K562 (cell line): ENCODE results near the gene DGCR2. TPM values are rescaled to one million over a fixed set of nuclear protein-coding genes. Genes with fewer than 3 reads are reported as not detected.

ENCODE experiments used
- ATAC-seq: fragments of 200-7000 bp; cut with Tn5 transposase; 3 replicates; pipeline ENCODE4 v1.9.1; 2020; ENCODE audit warnings: moderate library complexity
- BruUV-seq: library from RNA; stranded (reverse); fragments of 400-500 nt; replicated peaks from 2 replicates; lab custom pipeline; 2021; lab: Mats Ljungman, UMichigan
- CTCF ChIA-PET: fragments of 300-600 bp; formaldehyde crosslinking; extraction: SDS; loops from one replicate; lab custom pipeline; 2021; ENCODE audit warnings: low intra/inter-chr PET ratio; lab: Yijun Ruan, JAX
- POLR2A ChIA-PET: fragments of 300-600, 350-650 bp; sonication (Branson Sonifier 250); formaldehyde crosslinking; extraction: SDS; loops from one replicate; lab custom pipeline; 2021; ENCODE audit warnings: antibody characterized with exemption, inconsistent platforms; lab: Yijun Ruan, JAX
- DNase-seq, 4 experiments: peaks; one replicate each; pipeline versions ENCODE4 v3.0.0 to v3.0.0-alpha.2; 2011 to 2018; ENCODE audit warnings: low spot score in 3 of 4, mixed read lengths in 3 of 4; ENCODE audit errors: extremely low read depth in 1 of 4
- FAIRE-seq: peaks from 2 replicates; lab custom pipeline; 2011; peaks lifted over from hg19 to GRCh38; lab: Jason Lieb, UNC
- H2AFZ ChIP-seq: 2 replicates; pipeline ENCODE4 v1.6.0; 2011; ENCODE audit warnings: low read depth, low read length, control low read depth, inconsistent platforms
- H3K27ac ChIP-seq: fragments of 200-600 bp; 3 replicates; pipeline ENCODE4 v1.8.0; 2011; ENCODE audit warnings: low read depth, mild to moderate bottlenecking, control low read depth, inconsistent platforms, low read length, moderate library complexity, mixed read lengths; ENCODE audit errors: extremely low read depth
- H3K27me3 ChIP-seq, 2 experiments: fragments of 300-600 bp in 1 of 2; 2 replicates in 1 of 2; 3 replicates in 1 of 2; pipeline versions ENCODE4 v1.6.0 to v1.8.0; 2011; ENCODE audit warnings: inconsistent platforms in 2 of 2, low read length in 2 of 2, mild to moderate bottlenecking in 1 of 2, mixed read lengths in 1 of 2, moderate library complexity in 1 of 2; ENCODE audit not compliant: control insufficient read depth in 2 of 2, insufficient read depth in 2 of 2
- H3K36me3 ChIP-seq: fragments of 300-600 bp; 3 replicates; pipeline ENCODE4 v1.8.0; 2011; ENCODE audit warnings: mild to moderate bottlenecking, low read length, inconsistent platforms; ENCODE audit not compliant: control insufficient read depth, insufficient read depth
- H3K4me1 ChIP-seq, 2 experiments: fragments of 200-600 bp in 1 of 2; replicated peaks in 1 of 2; 2 replicates in 1 of 2; 3 replicates in 1 of 2; pipeline versions ENCODE4 v1.5.1 to v1.8.0; 2011; ENCODE audit warnings: inconsistent platforms in 2 of 2, low read length in 2 of 2, mild to moderate bottlenecking in 1 of 2, mixed read lengths in 1 of 2, moderate library complexity in 1 of 2; ENCODE audit not compliant: control insufficient read depth in 2 of 2, insufficient read depth in 2 of 2
- H3K4me2 ChIP-seq: 2 replicates; pipeline ENCODE4 v1.6.1; 2011; ENCODE audit warnings: low read length, control low read depth, inconsistent platforms, mixed read lengths; ENCODE audit not compliant: insufficient read depth
- H3K4me3 ChIP-seq: fragments of 200-600 bp; sonication (generic), shearing (Covaris generic); 2 replicates; pipeline ENCODE4 v1.5.1; 2016; ENCODE audit warnings: control low read depth, inconsistent platforms
- H3K79me2 ChIP-seq: fragments of 200-600 bp; 3 replicates; pipeline ENCODE4 v1.8.0; 2011; ENCODE audit warnings: low read length, inconsistent platforms; ENCODE audit not compliant: control insufficient read depth, insufficient read depth
- H3K9ac ChIP-seq, 2 experiments: 2 replicates each; pipeline versions ENCODE4 v1.6.0 to v1.6.1; 2011; ENCODE audit warnings: low read depth in 2 of 2, low read length in 2 of 2, control low read depth in 1 of 2, inconsistent platforms in 1 of 2, mild to moderate bottlenecking in 1 of 2, mixed read lengths in 1 of 2; ENCODE audit not compliant: insufficient read depth in 1 of 2
- H3K9me1 ChIP-seq: one replicate; pipeline ENCODE4 v1.6.0; 2011; ENCODE audit warnings: inconsistent platforms, mild to moderate bottlenecking, low read length, moderate library complexity; ENCODE audit not compliant: control insufficient read depth, insufficient read depth
- H3K9me3 ChIP-seq: replicated peaks from 2 replicates; pipeline ENCODE4 v1.5.1; 2011; ENCODE audit warnings: low read depth, low read length, inconsistent platforms; ENCODE audit not compliant: control insufficient read depth, insufficient read depth
- H4K20me1 ChIP-seq: replicated peaks from 2 replicates; pipeline ENCODE4 v1.6.1; 2011; ENCODE audit warnings: low read length, inconsistent platforms, mixed read lengths; ENCODE audit not compliant: control insufficient read depth, insufficient read depth
- CBFB ChIP-seq: sonication (generic); formaldehyde crosslinking; IDR thresholded peaks from 2 replicates; pipeline ENCODE4 v1.4.0; 2020; ENCODE audit warnings: mild to moderate bottlenecking, missing genetic modification reagents
- CSDE1 ChIP-seq, 2 experiments: fragments of 450-650 bp; IDR thresholded peaks; 2 replicates each; pipeline ENCODE4 v1.6.1; 2016; ENCODE audit warnings: mild to moderate bottlenecking in 1 of 2
- E2F4 ChIP-seq: sonication (generic); formaldehyde crosslinking; IDR thresholded peaks from 2 replicates; pipeline ENCODE4 v1.8.0; 2022; ENCODE audit warnings: mild to moderate bottlenecking, low read depth, missing genetic modification reagents
- JUND ChIP-seq, 2 experiments: IDR thresholded peaks; 2 replicates in 1 of 2; 3 replicates in 1 of 2; pipeline ENCODE4 v1.6.1; 2011; ENCODE audit warnings: borderline replicate concordance in 2 of 2, low read depth in 2 of 2, low read length in 2 of 2, improper control_type of control experiment in 1 of 2, missing biosample characterization in 1 of 2, missing genetic modification characterization in 1 of 2, missing genetic modification reagents in 1 of 2
- KAT7 ChIP-seq: sonication (generic); formaldehyde crosslinking; IDR thresholded peaks from 2 replicates; pipeline ENCODE4 v1.8.0; 2022; ENCODE audit warnings: missing genetic modification reagents, mild to moderate bottlenecking, borderline replicate concordance
- KLF16 ChIP-seq: IDR thresholded peaks from 2 replicates; pipeline ENCODE4 v1.6.1; 2016; ENCODE audit warnings: antibody characterized with exemption
- MCM5 ChIP-seq: fragments of 450-650 bp; IDR thresholded peaks from 2 replicates; pipeline ENCODE4 v1.6.1; 2016; ENCODE audit warnings: low read depth
- NELFE ChIP-seq: IDR thresholded peaks from 2 replicates; pipeline ENCODE4 v1.6.1; 2011; ENCODE audit warnings: mild to moderate bottlenecking; ENCODE audit not compliant: insufficient read depth, insufficient read length
- NR4A1 ChIP-seq, 2 experiments: fragments of 250-450 bp in 1 of 2; fragments of 450-650 bp in 1 of 2; sonication (Bioruptor Pico) in 1 of 2; IDR thresholded peaks; 2 replicates each; pipeline versions ENCODE4 v1.4.0 to v1.6.1; 2016 to 2020; ENCODE audit warnings: mild to moderate bottlenecking in 2 of 2, missing compliant biosample characterization in 1 of 2, missing genetic modification characterization in 1 of 2, moderate library complexity in 1 of 2
- PTBP1 ChIP-seq: fragments of 200-400 bp; formaldehyde crosslinking; IDR thresholded peaks from 2 replicates; pipeline ENCODE4 v1.6.1; 2017; ENCODE audit warnings: low read depth, low read length
- RHOXF2B ChIP-seq: fragments of 250-450 bp; sonication (Bioruptor Pico); conservative IDR thresholded peaks from 2 replicates; pipeline ENCODE4 v1.5.1; 2021
- RREB1 ChIP-seq: fragments of 250-450 bp; sonication (Bioruptor Pico); IDR thresholded peaks from 2 replicates; pipeline ENCODE4 v1.4.0; 2020
- STAT5A ChIP-seq: IDR thresholded peaks from 2 replicates; pipeline ENCODE4 v1.6.1; 2012; ENCODE audit warnings: low read length, inconsistent platforms, borderline replicate concordance
- TCF7 ChIP-seq: sonication (generic); IDR thresholded peaks from 2 replicates; pipeline ENCODE4 v1.6.1; 2016; ENCODE audit warnings: antibody characterized with exemption, borderline replicate concordance
- XRCC3 ChIP-seq: fragments of 450-650 bp; IDR thresholded peaks from 2 replicates; pipeline ENCODE4 v1.6.1; 2017; ENCODE audit warnings: mild to moderate bottlenecking, moderate library complexity
- ZNF165 ChIP-seq: fragments of 250-450 bp; sonication (Bioruptor Pico); IDR thresholded peaks from 2 replicates; pipeline ENCODE4 v1.4.0; 2020; ENCODE audit warnings: borderline replicate concordance
- ZNF253 ChIP-seq: fragments of 250-450 bp; sonication (Bioruptor Pico); conservative IDR thresholded peaks from 2 replicates; pipeline ENCODE4 v1.6.1; 2021; ENCODE audit warnings: mild to moderate bottlenecking
- WGBS: fragments of 100-300 bp; shearing (Covaris generic); methylation state at CpG from one replicate; pipeline ENCODE4 v1.1.6; 2016; ENCODE audit warnings: low coverage, mixed read lengths; ENCODE audit not compliant: insufficient coverage; ENCODE audit errors: missing lambda C conversion rate; 5-methylcytosine and 5-hydroxymethylcytosine counted together
- in situ Hi-C: fragments of 300-500 bp; cut with MboI; formaldehyde crosslinking; loops from 4 replicates; pipeline ENCODE4 v1.15.0; 2018; ENCODE audit warnings: inconsistent platforms, mixed read lengths
- intact Hi-C: fragments of 100-400 bp; cut with micrococcal nuclease; formaldehyde crosslinking; loops from 2 replicates; pipeline ENCODE4 v1.14.2; 2022
- polyA plus RNA-seq, 8 experiments: library from polyadenylated mRNA; depleted of rRNA in 4 of 8; stranded (reverse) in 5 of 8; unstranded in 3 of 8; fragments of >200 nt; fragmentation: Nextera tagmentation in 2 of 8; fragmentation: Illumina TruSeq in 1 of 8; extraction: Ambion mirVana in 2 of 8; extraction: Trizol in 1 of 8; gene quantifications; 2 replicates each; pipeline versions ENCODE4 v1.2.1 to v1.2.3, GENCODE V29; 2011 to 2014; ENCODE audit warnings: inconsistent platforms in 1 of 8, missing spikeins in 1 of 8
- total RNA-seq, 7 experiments: library from RNA; depleted of rRNA in 6 of 7; stranded (reverse); fragments of >200 nt in 6 of 7; fragmentation: Illumina TruSeq in 2 of 7; extraction: Trizol in 2 of 7; gene quantifications; 2 replicates each; pipeline versions ENCODE4 v1.2.1 to v1.2.3, GENCODE V29; 2011 to 2021; ENCODE audit warnings: low replicate concordance in 1 of 7

Gene DGCR2
- total and polyA plus RNA-seq, 9 of the 15 experiments (the other 6 are each of a cell fraction or from before 2014, with no cell fraction given), result 0.69 to 101 (median 56.4) TPM

DNA sequence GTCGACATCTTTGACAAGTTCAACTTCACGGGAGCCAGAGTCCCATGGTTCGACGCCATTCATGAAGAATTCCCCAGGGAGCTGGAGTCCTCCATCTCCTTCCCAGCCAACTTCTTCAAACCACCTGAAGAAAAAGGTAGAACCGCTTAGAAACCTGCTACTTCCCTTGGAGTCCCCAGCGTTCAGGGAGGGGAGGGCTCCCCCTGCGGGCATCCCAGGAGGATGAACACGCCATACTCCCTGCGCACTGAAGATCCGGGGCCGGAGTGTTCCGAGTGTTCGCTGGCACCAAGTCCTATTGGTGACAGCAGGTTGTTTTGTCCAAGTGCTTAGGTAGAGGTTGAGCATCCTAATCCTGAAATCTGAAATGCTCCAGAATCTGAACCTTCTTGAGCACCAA, 134.4 kb downstream of the DGCR2 start:
- Histone ChIP-seq H3K9ac (no peak overlapping the region), H3K4me2 (no peak overlapping the region), H3K79me2 (no peaks in the 10 kb centered on the region), H4K20me1 (peaks cover 25% of the 10 kb centered on the region), H3K9me3 (no peaks in the 10 kb centered on the region), H3K4me3 (no peak overlapping the region), H3K4me1 (peaks cover 0 to 15% of the 10 kb centered on the region in 2 experiments; a peak in 1 of 5 replicates), H3K27me3 (peaks cover 45 to 76% of the 10 kb centered on the region in 2 experiments), H3K36me3 (no peaks in the 10 kb centered on the region), H3K9me1 (no peaks in the 10 kb centered on the region), H2AFZ (no peak overlapping the region), H3K27ac (no peak overlapping the region)
- WGBS, result 3% methylated on average over 13 of the region's 13 CpGs
- intact Hi-C loops (no loop called here), in situ Hi-C loops (loop anchor here (25.0 kb wide), 1 partner anchor 200 kb away; no protein-coding TSS in a partner anchor)
- ATAC-seq (peak; percentile 92), FAIRE-seq (peak; percentile 56), DNase-seq (peak; percentile 77 to 92 (median 84))
- CTCF ChIA-PET, result no interaction called here
- no TSS peak for BruUV-seq
- POLR2A ChIA-PET, result interaction anchor here (0.6 kb wide), 1 partner anchor 19 kb away, joined by 3 read pairs; no protein-coding TSS in a partner anchor
- TF ChIP-seq RREB1 (CRISPR knock-in tag), result 0 out of 2 replicates have a peak, but pooled peaks have one; percentile 64
- TF ChIP-seq KAT7 (CRISPR knock-in tag), result no peak
- TF ChIP-seq JUND (IDR thresholded peaks at IDR 0.05; ENCODE audit: borderline replicate concordance, low read depth, low read length), result peak; percentile 39; the same call in 1 of the 2 replicates
- no peak for TF ChIP-seq JUND (tag; IDR thresholded peaks at IDR 0.05; ENCODE audit: borderline replicate concordance, low read depth, low read length)
- 0 out of 2 replicates have a peak, but pooled peaks have one; percentile 26 for TF ChIP-seq E2F4 (CRISPR knock-in tag)
- TF ChIP-seq NR4A1 (CRISPR knock-in tag; IDR thresholded peaks at IDR 0.05), result 0 out of 2 replicates have a peak, but pooled peaks have one; percentile 32
- no peak for TF ChIP-seq NR4A1 (tag; IDR thresholded peaks at IDR 0.05)
- TF ChIP-seq KLF16, result 0 out of 2 replicates have a peak, but pooled peaks have one; percentile 9
- TF ChIP-seq CSDE1 (IDR thresholded peaks at IDR 0.05), result no peak
- no peak; the same call in 1 of the 2 replicates for TF ChIP-seq ZNF165
- TF ChIP-seq XRCC3, result no peak
- no peak for TF ChIP-seq CBFB
- TF ChIP-seq MCM5, result no peak
- TF ChIP-seq RHOXF2B (CRISPR knock-in tag), result no peak
- TF ChIP-seq ZNF253 (CRISPR knock-in tag), result no peak
- no peak for TF ChIP-seq PTBP1
- TF ChIP-seq TCF7, result no peak
- TF ChIP-seq STAT5A, result no peak
- TF ChIP-seq NELFE, result no peak
